ENCODE data around the gene FBXO27.
"Not testable (repeated sequence)": the region's sequence is repeated elsewhere in the genome, so short reads cannot be mapped to it uniquely, and the experiment has no call there.

The FBXO27 gene

GRCh38 chr19:39003796-39004195 is 28.6 kb downstream of the FBXO27 start:
- TF ChIP-seq, protein P1, sequence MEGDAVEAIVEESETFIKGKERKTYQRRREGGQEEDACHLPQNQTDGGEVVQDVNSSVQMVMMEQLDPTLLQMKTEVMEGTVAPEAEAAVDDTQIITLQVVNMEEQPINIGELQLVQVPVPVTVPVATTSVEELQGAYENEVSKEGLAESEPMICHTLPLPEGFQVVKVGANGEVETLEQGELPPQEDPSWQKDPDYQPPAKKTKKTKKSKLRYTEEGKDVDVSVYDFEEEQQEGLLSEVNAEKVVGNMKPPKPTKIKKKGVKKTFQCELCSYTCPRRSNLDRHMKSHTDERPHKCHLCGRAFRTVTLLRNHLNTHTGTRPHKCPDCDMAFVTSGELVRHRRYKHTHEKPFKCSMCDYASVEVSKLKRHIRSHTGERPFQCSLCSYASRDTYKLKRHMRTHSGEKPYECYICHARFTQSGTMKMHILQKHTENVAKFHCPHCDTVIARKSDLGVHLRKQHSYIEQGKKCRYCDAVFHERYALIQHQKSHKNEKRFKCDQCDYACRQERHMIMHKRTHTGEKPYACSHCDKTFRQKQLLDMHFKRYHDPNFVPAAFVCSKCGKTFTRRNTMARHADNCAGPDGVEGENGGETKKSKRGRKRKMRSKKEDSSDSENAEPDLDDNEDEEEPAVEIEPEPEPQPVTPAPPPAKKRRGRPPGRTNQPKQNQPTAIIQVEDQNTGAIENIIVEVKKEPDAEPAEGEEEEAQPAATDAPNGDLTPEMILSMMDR (IDR thresholded peaks at IDR 0.05; ENCODE audit: extremely low read depth, missing control alignments): no peak
- no peak for DNase-seq (ENCODE audit: low spot score)

- TF ChIP-seq, protein P1 (IDR thresholded peaks at IDR 0.05; ENCODE audit: extremely low read depth, missing control alignments): no peak
- DNase-seq (ENCODE audit: low spot score): no peak
Observed at GRCh38 chr19:39003188-39003587, 29.2 kb downstream of the FBXO27 start.

- DNase-seq (ENCODE audit: low spot score): no peak
- TF ChIP-seq, protein P1 (IDR thresholded peaks at IDR 0.05; ENCODE audit: extremely low read depth, missing control alignments): no peak
Observed at GRCh38 chr19:39001041-39001440, 31.3 kb downstream of the FBXO27 start.

- DNase-seq (ENCODE audit: low spot score): not testable (repeated sequence)
Observed at GRCh38 chr19:38997576-38997975, 34.8 kb downstream of the FBXO27 start.

DNA sequence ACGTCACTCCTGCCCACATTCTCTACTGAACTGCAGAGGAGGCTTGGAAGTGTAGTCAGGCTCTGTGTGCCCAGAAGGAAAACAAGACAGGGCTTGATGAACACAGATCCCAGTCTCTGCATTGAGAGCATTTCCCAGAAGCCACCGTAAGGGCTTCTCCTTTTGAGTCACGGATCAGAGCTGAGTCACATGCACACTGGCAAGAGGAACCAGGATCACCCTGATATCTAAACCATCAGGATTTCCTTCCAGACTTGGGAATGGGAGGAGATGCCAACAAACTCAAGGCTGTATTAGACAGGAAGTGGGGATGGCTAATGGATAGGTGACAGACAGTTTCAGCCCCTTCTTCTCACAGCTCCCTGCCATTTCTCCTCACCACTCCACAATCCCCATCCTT is 39.1 kb downstream of the FBXO27 start:
- no peak for DNase-seq (ENCODE audit: low spot score)
- TF ChIP-seq, protein P1 (IDR thresholded peaks at IDR 0.05; ENCODE audit: extremely low read depth, missing control alignments): no peak

DNA sequence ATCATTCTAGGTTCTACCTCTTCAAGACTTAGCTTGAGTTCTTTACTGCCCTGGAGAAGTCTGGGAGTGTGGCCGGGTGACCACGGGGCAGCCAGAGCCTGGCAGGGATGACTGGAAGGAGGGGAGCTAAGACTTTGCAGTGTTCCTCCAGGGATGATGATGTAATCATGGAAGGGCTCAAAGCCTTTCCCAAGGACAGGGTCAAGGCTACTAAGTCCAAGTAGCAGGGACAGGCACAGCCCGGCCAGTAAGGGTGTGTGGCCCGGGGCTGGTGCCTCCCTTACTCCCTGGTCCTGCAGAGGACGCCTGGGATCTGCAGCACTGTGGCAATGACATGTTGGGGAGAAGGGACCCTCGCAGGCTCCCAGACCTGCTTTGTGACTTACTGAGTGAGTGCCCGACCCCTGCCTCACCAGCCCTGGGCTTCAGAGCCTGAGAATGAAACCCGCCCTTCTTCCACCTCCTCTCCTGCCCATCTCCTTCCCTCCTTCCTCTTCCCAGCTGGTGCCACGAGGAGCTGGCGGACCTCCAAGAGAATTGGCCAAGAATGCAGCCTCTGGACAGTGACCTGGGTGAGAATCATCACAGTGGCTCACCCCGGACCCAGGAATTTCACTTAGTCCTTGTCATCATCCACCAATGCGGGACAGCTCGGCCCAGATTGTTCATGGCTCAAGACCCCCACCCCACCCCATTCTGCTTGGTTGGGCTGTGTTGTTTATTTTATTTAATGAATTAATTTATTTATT is 41.2 kb downstream of the FBXO27 start:
- TF ChIP-seq, protein P1 (IDR thresholded peaks at IDR 0.05; ENCODE audit: extremely low read depth, missing control alignments): no peak
- no peak for DNase-seq (ENCODE audit: low spot score)

DNA sequence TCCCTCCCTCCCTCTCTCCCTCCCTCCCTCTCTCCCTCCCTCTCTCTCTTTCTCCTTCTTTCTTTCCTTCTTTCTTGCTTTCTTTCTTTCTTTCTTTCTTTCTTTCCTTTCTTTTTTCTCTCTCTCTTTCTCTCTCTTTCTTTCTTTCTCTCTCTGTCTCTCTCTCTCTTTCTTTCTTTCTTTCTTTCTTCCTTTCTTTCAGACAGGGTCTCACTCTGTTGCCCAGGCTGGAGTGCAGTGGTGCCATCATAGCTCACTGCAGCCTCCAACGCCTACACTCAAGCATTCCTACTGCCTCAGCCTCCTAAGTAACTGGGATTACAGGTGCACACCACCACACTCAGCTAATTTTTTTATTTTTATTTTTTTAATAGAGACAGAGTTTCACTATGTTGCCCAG is 42.7 kb downstream of the FBXO27 start:
- not testable (repeated sequence) for DNase-seq (ENCODE audit: low spot score)

DNA sequence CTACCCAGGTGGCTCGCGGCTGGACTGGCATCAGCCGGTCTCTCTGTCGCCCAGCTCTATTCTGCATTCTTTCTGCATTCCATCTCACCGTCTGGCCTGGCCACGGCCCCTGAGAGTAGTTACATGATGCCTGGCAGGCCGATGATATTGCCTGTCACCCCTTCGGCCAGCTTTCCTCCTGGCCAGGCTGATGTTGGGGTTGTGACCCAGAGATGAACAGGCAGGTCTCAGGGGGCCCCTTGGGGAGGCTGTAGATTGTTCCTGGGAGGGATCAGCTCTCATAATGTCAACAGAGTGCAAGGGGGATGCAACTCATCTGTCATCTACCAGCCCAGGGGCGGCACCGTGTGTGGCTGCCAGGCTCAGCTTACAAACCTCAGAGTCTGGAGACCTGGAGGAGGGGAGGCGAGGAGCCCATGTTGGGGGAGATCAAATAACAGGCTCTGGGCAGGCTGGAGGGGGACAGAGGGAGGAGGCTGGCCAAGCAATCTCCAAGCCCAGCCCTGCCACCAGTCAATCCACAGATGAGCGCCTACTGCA is 43.2 kb downstream of the FBXO27 start:
- TF ChIP-seq, protein P1 (IDR thresholded peaks at IDR 0.05; ENCODE audit: extremely low read depth, missing control alignments): no peak
- no peak for DNase-seq (ENCODE audit: low spot score)

- DNase-seq (ENCODE audit: low spot score): not testable (repeated sequence)
Observed at GRCh38 chr19:38988627-38989026, 43.7 kb downstream of the FBXO27 start.

DNA sequence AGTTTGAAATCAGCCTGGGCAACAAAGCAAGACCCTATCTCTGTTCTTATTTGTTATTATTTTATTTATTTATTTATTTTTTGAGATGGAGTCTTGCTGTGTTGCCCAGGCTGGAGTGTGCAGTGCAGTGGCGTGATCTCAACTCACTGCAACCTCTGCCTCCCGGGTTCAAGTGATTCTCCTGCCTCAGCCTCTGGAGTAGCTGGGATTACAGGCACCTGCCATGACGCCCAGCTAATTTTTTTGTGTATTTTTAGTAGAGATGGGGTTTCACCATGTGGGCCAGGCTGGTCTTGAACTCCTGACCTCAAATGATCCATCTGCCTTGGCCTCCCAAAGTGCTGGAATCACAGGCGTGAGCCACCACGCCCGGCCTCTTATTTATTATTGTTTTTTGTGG is 44.6 kb downstream of the FBXO27 start:
- not testable (repeated sequence) for DNase-seq (ENCODE audit: low spot score)

Data from GM20000 (cell line).